ENCODE measurements around the gene DOCK10. TPM values are rescaled to one million over a fixed set of nuclear protein-coding genes. Genes with fewer than 3 reads are reported as not detected.

The DOCK10 gene
- total and polyA plus RNA-seq, 10 of the 15 experiments (the other 5 are each of a cell fraction or from before 2014, with no cell fraction given), result 16.9 to 120 (median 85.5) TPM

- H2AFZ ChIP-seq (ENCODE audit: control insufficient read depth, low read depth, low read length), result no peak overlapping the region
- H3K9me3 ChIP-seq (replicated peaks; ENCODE audit: control insufficient read depth, insufficient read depth, low read length), result no peaks in the 10 kb centered on the region
- 94% methylated on average over 2 of the region's 2 CpGs for WGBS (ENCODE audit: insufficient coverage, insufficient replicate concordance, low lambda C conversion rate, missing lambda C conversion rate)
- no peak overlapping the region for H3K9ac ChIP-seq (ENCODE audit: control insufficient read depth, insufficient read depth, low read length)
- in situ Hi-C loops (cut with MboI) (loop anchor here (5.0 to 25.0 kb wide), 3 partner anchors 72 to 660 kb away; no protein-coding TSS in a partner anchor), intact Hi-C loops (cut with micrococcal nuclease; ENCODE audit: unreplicated experiment) (loop anchor here (10.0 kb wide), 1 partner anchor 200 kb away; no protein-coding TSS in a partner anchor)
- POLR2A ChIA-PET, result interaction anchor here (1.3 kb wide), 1 partner anchor 57 kb away, joined by 4 read pairs; no protein-coding TSS in a partner anchor
- CTCF ChIA-PET, result interaction anchor here (0.6 to 10.1 kb wide), 13 partner anchors 9 to 1211 kb away, joined by 3 to 118 read pairs (median 3); no protein-coding TSS in a partner anchor
- no peak for FAIRE-seq
- no peak overlapping the region for H3K4me3 ChIP-seq
- no peaks in the 10 kb centered on the region for H3K27me3 ChIP-seq (replicated peaks in 1 of 2; ENCODE audit: control insufficient read depth in 2 of 2, insufficient read depth in 2 of 2, low read length in 1 of 2)
- peaks cover 57% of the 10 kb centered on the region for H3K79me2 ChIP-seq (ENCODE audit: control insufficient read depth, insufficient read depth, low read length)
- H4K20me1 ChIP-seq (ENCODE audit: control insufficient read depth, insufficient read depth), result no peaks in the 10 kb centered on the region
- RAD21 ChIA-PET (ENCODE audit: unreplicated experiment), result interaction anchor here (1.4 to 6.1 kb wide), 3 partner anchors 35 to 112 kb away, joined by 4 to 47 read pairs (median 5); partner anchors contain the start of gene DOCK10
- peaks cover 27% of the 10 kb centered on the region for H3K4me1 ChIP-seq (ENCODE audit: control insufficient read depth, insufficient read depth, low read length)
- no TSS peak for BruUV-seq (replicated peaks)
- H3K36me3 ChIP-seq (ENCODE audit: control insufficient read depth in 2 of 2, insufficient read depth in 2 of 2, low read length in 1 of 2), result no peaks in the 10 kb centered on the region; a peak in 2 of 4 replicates
- no peak for DNase-seq (ENCODE audit: low read depth, low spot score)
- TF ChIP-seq ZBTB40 (IDR thresholded peaks at IDR 0.05; ENCODE audit: borderline replicate concordance), result no peak
- no peak for TF ChIP-seq ZNF274 (IDR thresholded peaks at IDR 0.05; ENCODE audit: insufficient read depth, insufficient read length)
- TF ChIP-seq DPF2 (IDR thresholded peaks at IDR 0.05), result no peak
- TF ChIP-seq TCF7 (IDR thresholded peaks at IDR 0.05; ENCODE audit: borderline replicate concordance), result no peak
- SMC1A ChIA-PET (ENCODE audit: uncharacterized antibody, unreplicated experiment), result interaction anchor here (0.7 to 4.7 kb wide), 15 partner anchors 9 to 279 kb away, joined by 3 to 45 read pairs (median 4); partner anchors contain the start of gene DOCK10
- no peak overlapping the region for H3K4me2 ChIP-seq (ENCODE audit: control insufficient read depth, insufficient read depth)
- H3K27ac ChIP-seq (ENCODE audit: control insufficient read depth, insufficient read depth), result no peak overlapping the region
- ATAC-seq, result no peak
Observed at GRCh38 chr2:225004597-225004996, 37.7 kb downstream of the DOCK10 start.
